Panc1 (cell line): Measurements from ENCODE around the gene KAT8.

ENCODE experiments used
- CTCF ChIP-seq: fragments of 450-650 bp; IDR thresholded peaks from 2 replicates; pipeline ENCODE4 v1.5.1; 2017; ENCODE audit warnings: mild to moderate bottlenecking
- POLR2AphosphoS5 ChIP-seq: IDR thresholded peaks from 2 replicates; pipeline ENCODE4 v1.6.1; 2012; ENCODE audit warnings: mild to moderate bottlenecking, low read depth, low read length, moderate library complexity
- REST ChIP-seq, 2 experiments: IDR thresholded peaks; 2 replicates each; pipeline ENCODE4 v1.6.1; 2011 to 2012; ENCODE audit warnings: low read depth in 2 of 2, control low read depth in 1 of 2, low read length in 1 of 2, mild to moderate bottlenecking in 1 of 2, moderate library complexity in 1 of 2; ENCODE audit not compliant: insufficient read depth in 1 of 2
- SIN3A ChIP-seq: IDR thresholded peaks from 2 replicates; pipeline ENCODE4 v1.6.1; 2012; ENCODE audit warnings: low read depth, mild to moderate bottlenecking, low read length, moderate library complexity, borderline replicate concordance; ENCODE audit not compliant: insufficient read depth
- TCF7L2 ChIP-seq: IDR thresholded peaks from 2 replicates; pipeline ENCODE4 v1.6.1; 2011; ENCODE audit warnings: mild to moderate bottlenecking, low read depth, low read length, inconsistent platforms

GRCh38 chr16:31083981-31084380 is 33.5 kb upstream of the KAT8 start:
- TF ChIP-seq CTCF, result no peak
- no peak for TF ChIP-seq REST (IDR thresholded peaks at IDR 0.05; ENCODE audit: insufficient read depth in 1 of 2, low read depth in 2 of 2, low read length in 1 of 2)
- no peak for TF ChIP-seq SIN3A
- TF ChIP-seq POLR2AphosphoS5, result 0 out of 2 replicates have a peak, but pooled peaks have one; percentile 2
- no peak for TF ChIP-seq TCF7L2
